ENCODE measurements around the gene DNAJB14. TPM values are rescaled to one million over a fixed set of nuclear protein-coding genes. Genes with fewer than 3 reads are reported as not detected.

Gene DNAJB14
- total RNA-seq, 1 donor from 2014 or later = 19.5 TPM

DNA sequence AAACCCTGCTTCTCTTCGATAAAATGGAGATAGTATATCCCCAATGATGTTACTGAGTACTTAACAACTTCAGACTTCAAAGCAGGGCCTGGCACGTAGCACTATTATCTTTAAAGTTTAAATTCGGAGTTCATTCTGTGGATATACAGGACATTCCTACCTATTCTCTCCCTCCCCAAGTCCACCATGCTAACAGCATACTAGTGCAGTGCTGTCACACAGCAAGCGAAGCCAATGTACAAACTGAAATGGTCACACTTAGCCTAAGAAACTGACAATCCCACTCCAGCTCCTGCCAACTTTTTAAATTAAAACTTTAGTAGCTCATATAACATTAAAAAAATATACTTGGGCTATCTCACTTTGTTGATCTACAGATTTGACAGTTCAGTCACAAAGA, 1.2 kb upstream of the DNAJB14 start:
- intact Hi-C loops (cut with DNase I) = loop anchor here (5.0 kb wide), 1 partner anchor 140 kb away; no protein-coding TSS in a partner anchor
- no peak for DNase-seq (ENCODE audit: low spot score)

- no peak for DNase-seq (ENCODE audit: low spot score)
- intact Hi-C loops (cut with DNase I) = loop anchor here (5.0 kb wide), 1 partner anchor 140 kb away; no protein-coding TSS in a partner anchor
These were observed 766 bp upstream of the DNAJB14 start for GRCh38 chr4:99947190-99947578.

GRCh38 chr4:99945718-99946355, 581 bp downstream of the DNAJB14 start:
- no peak for DNase-seq (ENCODE audit: low spot score)
- intact Hi-C loops (cut with DNase I) = loop anchor here (5.0 kb wide), 1 partner anchor 139 kb away; no protein-coding TSS in a partner anchor

DNA sequence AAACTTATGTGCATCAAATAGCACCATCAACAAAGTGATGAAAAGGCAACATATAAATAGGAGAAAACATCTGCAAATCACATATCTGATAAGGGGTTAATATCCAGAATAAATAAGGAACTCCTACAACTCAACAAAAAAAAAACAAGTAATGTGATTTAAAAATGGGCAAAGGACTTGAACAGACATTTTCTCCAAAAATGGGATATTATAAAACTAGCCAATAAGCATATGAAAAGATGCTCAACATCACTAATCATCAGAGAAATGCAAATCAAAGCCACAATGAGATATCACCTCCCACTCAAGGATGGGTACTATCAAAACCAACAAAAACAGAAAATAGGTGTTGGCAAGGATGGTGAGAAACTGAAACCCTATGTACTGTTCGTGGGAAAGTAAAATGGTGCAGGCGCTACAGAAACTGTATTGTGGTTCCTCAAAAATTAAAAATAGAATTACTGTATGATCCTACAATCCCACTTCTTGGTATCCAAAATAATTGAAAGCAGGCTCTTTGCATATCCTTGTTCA, 2.4 kb downstream of the DNAJB14 start:
- no peak for DNase-seq (ENCODE audit: low spot score)
- intact Hi-C loops (cut with DNase I) = no loop called here

DNA sequence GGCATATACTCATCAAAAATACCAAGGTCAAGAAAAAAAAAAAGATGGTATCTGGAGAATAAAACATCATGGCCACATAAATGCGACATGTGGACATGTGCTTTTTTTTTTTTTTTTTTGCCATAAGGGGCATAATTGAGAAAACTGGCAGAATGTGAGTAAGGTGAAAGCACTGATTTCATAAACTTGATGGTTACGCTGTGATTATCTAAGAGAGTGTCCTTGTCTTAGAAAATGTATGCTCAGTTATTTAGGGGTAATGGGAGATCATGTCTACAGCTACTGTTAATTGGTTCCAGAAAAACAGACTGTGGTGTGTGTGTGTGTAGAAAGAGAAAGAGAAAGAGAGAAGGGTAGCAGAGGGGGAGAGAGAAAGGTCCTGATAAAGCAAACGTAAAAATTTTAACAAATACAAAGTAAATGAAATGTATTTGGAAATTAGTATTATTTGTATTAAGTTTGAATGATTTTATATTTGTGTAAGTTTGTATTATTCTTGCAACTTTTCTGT, 8.1 kb downstream of the DNAJB14 start:
- DNase-seq (ENCODE audit: low spot score) = no peak
- intact Hi-C loops (cut with DNase I) = no loop called here

GRCh38 chr4:99934891-99935290, 11.5 kb downstream of the DNAJB14 start:
- intact Hi-C loops (cut with DNase I) = no loop called here
- no peak for DNase-seq (ENCODE audit: low spot score)

GRCh38 chr4:99927566-99927965, 18.9 kb downstream of the DNAJB14 start:
- intact Hi-C loops (cut with DNase I) = no loop called here
- no peak for DNase-seq (ENCODE audit: low spot score)

GRCh38 chr4:99921174-99921573, 25.2 kb downstream of the DNAJB14 start:
- no peak for DNase-seq (ENCODE audit: low spot score)
- intact Hi-C loops (cut with DNase I) = no loop called here

- intact Hi-C loops (cut with DNase I) = no loop called here
- no peak for DNase-seq (ENCODE audit: low spot score)
These were observed 27.8 kb downstream of the DNAJB14 start for GRCh38 chr4:99918656-99919055.

DNA sequence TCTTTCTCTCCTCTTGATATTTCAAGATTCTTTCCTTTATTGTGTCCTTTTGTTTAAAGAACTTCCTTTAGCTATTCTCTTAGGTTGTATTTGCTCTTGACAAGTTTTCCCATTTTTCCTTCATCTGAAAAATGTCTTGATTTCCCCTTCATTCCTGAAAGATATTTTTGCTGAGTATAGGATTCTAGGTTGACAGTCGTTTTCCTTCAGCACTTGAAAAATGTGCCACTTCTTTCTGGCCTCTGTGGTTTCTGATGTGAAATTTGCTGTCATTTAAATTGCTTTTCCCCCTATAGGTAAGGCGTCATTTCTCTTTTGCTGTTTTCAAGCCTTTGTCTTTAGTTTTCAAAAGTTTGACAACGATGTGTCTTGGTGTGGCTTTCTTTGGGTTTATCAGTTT, 28.8 kb downstream of the DNAJB14 start:
- intact Hi-C loops (cut with DNase I) = no loop called here
- no peak for DNase-seq (ENCODE audit: low spot score)

- intact Hi-C loops (cut with DNase I) = no loop called here
- DNase-seq (ENCODE audit: low spot score) = no peak
These were observed 31.0 kb downstream of the DNAJB14 start for GRCh38 chr4:99915449-99915848.

GRCh38 chr4:99894998-99895397, 51.4 kb downstream of the DNAJB14 start:
- DNase-seq (ENCODE audit: low spot score) = no peak
- intact Hi-C loops (cut with DNase I) = loop anchor here (1.0 to 2.0 kb wide), 2 partner anchors 55 to 332 kb away; partner anchors contain the start of gene H2AZ1

GRCh38 chr4:99894161-99894997, 52.0 kb downstream of the DNAJB14 start, which contains the start of gene LAMTOR3:
LAMTOR3 (minus strand) TSS chr4:99894427; CDS start chr4:99893963, 464 bp downstream.
- peak; percentile 96 for DNase-seq (ENCODE audit: low spot score)

DNA sequence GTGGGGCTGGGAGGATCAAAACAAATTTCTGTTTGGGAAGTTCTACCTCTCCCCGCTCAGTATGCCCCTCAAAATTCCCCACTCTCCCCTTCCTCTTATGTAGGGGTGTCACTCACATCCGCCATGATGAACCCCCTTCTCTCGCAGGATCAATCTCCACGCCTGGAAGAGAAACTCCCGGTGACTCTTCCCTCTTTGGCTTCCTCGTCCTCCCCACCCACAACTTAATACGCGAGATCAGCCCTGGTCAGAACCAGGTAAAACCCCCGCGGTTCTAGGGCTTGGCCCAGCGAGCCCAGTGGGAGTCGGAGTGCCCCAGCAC, 52.6 kb downstream of the DNAJB14 start:
- intact Hi-C loops (cut with DNase I) = loop anchor here (1.0 to 2.0 kb wide), 2 partner anchors 57 to 331 kb away; partner anchors contain the start of gene H2AZ1
- DNase-seq (ENCODE audit: low spot score) = no peak

More at GRCh38 chr4:99894161-99894997, 52.0 kb downstream of the DNAJB14 start, which contains the start of gene LAMTOR3:
- intact Hi-C loops (cut with DNase I) = loop anchor here (1.0 to 2.0 kb wide), 2 partner anchors 56 to 332 kb away; partner anchors contain the start of gene H2AZ1

GRCh38 chr4:99893029-99893428, 53.4 kb downstream of the DNAJB14 start:
- DNase-seq (ENCODE audit: low spot score) = no peak
- intact Hi-C loops (cut with DNase I) = no loop called here

DNA sequence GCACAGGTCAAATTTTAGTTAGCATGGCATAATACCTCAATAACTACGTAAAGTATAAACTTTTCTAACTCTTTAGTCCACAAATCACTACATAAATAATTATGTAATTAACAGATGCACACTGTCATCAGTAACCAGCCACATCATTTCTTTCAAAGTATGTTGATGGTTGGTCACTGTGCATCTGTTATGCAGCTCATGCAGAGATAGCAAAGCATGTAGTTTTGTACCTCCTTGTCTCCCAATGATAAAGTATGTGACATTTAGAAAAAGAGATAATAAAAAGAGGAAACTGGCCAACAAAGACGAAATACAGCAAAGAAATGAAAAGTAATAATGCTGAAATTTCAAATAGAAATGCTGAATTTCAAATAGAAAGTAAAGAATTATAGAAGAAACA, 55.1 kb downstream of the DNAJB14 start:
- intact Hi-C loops (cut with DNase I) = no loop called here
- DNase-seq (ENCODE audit: low spot score) = no peak

DNA sequence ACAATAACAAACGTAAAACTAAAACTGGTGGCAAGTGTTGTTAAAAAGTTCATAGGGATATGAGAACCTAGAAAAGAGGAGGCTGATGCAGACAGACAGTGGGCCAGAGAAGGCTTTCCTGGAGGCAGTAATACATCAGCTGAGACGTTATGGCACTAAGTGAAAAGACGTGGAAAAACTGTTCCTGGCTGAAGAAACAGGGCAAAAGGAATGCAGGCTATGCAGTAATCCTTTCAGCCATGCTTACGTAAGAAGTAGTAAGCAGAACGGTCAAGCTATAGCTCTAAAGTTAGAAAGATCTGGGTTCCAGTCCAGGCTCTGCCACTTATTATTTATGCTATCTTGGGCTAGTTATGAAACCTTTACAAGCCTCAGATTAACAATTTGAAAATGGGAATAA, 58.6 kb downstream of the DNAJB14 start:
- intact Hi-C loops (cut with DNase I) = no loop called here

DNA sequence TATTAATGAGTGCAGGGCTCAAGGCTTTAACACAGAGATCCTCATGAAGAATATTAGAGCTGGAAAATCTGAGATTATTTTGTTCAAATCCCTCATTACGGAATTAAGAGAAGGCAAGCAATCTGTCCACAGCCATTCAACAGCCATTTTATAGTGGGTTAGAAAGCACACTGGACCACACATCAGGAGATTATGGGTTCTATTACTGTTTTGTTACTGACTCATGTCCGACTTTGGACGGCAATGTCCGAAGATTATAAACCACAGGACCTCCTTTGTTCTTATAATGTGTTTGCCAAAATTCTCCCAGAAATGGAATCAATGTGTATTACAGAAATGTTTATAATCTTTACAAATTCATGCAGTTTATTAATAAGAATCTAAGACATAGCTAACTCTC, 60.3 kb downstream of the DNAJB14 start:
- intact Hi-C loops (cut with DNase I) = no loop called here
- no peak for DNase-seq (ENCODE audit: low spot score)

More for the DNA sequence above, 58.6 kb downstream of the DNAJB14 start:
- DNase-seq (ENCODE audit: low spot score) = no peak

- intact Hi-C loops (cut with DNase I) = no loop called here
- no peak for DNase-seq (ENCODE audit: low spot score)
These were observed 60.7 kb downstream of the DNAJB14 start for GRCh38 chr4:99885687-99886086.

GRCh38 chr4:99885063-99885664, 61.3 kb downstream of the DNAJB14 start:
- no peak for DNase-seq (ENCODE audit: low spot score)
- intact Hi-C loops (cut with DNase I) = no loop called here

All from cardiac septum (tissue), 1 donor.